Measurements from ENCODE around the gene ERRFI1.
A peak's percentile ranks its signal among the peaks of the same experiment; 100 is the strongest.
"Not testable (repeated sequence)": the region's sequence is repeated elsewhere in the genome, so short reads cannot be mapped to it uniquely, and the experiment has no call there.

Gene ERRFI1

DNA sequence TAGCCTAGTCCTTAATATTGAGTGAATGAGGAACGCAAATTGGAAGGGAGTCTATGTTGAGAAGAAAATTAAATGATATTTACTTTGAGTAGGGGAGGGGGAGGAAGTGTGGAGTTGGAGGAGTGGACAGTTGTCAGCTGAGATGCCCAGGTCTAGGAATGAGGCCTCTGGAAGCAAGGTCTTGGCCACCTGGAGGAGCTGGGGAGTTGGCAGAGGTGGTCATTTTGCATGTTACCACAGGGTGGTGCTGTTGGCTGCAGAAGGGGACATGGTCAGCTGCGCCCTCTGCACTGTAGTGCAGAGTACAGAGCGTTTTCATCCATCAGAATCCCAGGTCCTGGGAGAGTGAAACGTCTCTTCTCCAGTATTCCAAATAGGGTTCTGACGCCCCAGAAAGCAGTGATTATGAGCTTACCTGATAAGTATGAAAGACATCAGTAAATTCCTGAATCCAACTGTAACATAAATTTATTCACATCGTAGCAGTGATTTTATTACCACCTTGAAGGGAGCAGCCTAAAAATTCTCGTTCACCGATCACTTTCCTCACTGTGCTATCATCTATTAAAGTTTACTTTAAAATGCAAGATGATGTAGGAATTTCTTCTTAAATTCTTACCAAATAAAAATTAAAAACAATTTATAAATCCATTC lies 50.8 kb downstream of the ERRFI1 start:
- Histone ChIP-seq H3K36me3 (peaks cover 81 to 99% (median 90%) of the 10 kb centered on the region in 11 experiments), H3K4me3 (no peak overlapping the region), H3K27ac (no peak overlapping the region), H3K9me3 (replicated peaks in 1 of 11) (no peaks in the 10 kb centered on the region), H3K4me2 (no peak overlapping the region), H4K20me1 (peaks cover 20 to 87% (median 52%) of the 10 kb centered on the region in 11 experiments; a peak in 20 of 22 replicates), H3K27me3 (no peaks in the 10 kb centered on the region), H3K4me1 (no peaks in the 10 kb centered on the region), H3K9ac (no peak overlapping the region)
- TF ChIP-seq Cebpa-rat (IDR thresholded peaks at IDR 0.05): no peak

DNA sequence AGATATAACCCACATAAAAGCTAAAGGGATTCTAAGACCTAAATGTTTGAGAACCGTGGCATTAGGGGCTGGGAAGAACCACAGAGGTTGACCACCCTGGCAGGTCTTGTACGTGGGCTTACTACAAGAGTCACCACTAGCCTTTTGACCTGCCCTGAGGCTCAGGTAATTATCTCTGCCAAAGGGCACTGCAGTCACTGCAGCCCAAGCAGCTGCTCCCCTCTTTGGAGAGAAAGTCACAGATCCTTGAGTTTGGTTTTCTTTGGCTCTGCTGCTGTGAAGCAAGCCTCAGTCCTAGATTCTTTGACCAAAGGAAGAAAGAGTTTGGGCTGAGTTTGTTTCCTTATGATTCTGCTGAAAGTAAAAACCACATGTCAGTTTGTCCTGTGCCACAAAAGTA lies 53.0 kb downstream of the ERRFI1 start:
- peaks cover 19 to 84% (median 54%) of the 10 kb centered on the region in 11 experiments; a peak in 19 of 22 replicates for H4K20me1 ChIP-seq
- TF ChIP-seq Cebpa-rat (IDR thresholded peaks at IDR 0.05): no peak
- no peak overlapping the region for H3K4me3 ChIP-seq
- 0 out of 20 replicates have a peak, but pooled peaks cover 0 to 6% (median 0%) of the 10 kb centered on the region in 10 experiments for H3K4me1 ChIP-seq
- no peaks in the 10 kb centered on the region for H3K9me3 ChIP-seq (replicated peaks in 1 of 11)
- H3K4me2 ChIP-seq: no peak overlapping the region
- H3K27ac ChIP-seq: no peak overlapping the region
- H3K27me3 ChIP-seq: no peaks in the 10 kb centered on the region
- H3K36me3 ChIP-seq: peaks cover 81 to 99% (median 90%) of the 10 kb centered on the region in 11 experiments
- no peak overlapping the region for H3K9ac ChIP-seq

DNA sequence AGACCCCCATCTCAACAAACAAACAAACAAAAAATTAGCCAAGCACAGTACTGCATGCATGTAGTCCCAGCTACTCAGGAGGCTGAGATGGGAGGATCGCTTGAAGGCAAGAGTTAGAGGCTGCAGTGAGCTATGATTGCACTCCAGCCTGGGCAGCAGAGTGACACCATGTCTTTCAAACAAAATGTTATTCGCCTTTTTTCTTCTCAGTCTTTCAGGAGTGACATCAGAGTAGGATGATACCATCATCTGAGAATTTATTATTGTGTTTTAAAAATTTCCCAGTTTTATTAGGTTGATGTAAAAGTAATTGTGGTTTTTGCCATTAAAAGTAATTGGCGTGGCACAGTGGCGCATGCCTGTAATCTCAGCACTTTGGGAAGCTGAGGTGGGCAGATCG lies 53.8 kb downstream of the ERRFI1 start:
- Histone ChIP-seq H3K27me3 (no peaks in the 10 kb centered on the region), H3K36me3 (peaks cover 81 to 99% (median 90%) of the 10 kb centered on the region in 11 experiments), H4K20me1 (peaks cover 27 to 84% (median 60%) of the 10 kb centered on the region in 11 experiments; a peak in 21 of 22 replicates), H3K9me3 (replicated peaks in 1 of 11) (no peaks in the 10 kb centered on the region), H3K27ac (no peak overlapping the region), H3K9ac (no peak overlapping the region), H3K4me1 (peaks cover 0 to 12% (median 4%) of the 10 kb centered on the region in 10 experiments; a peak in 9 of 20 replicates), H3K4me2 (no peak overlapping the region), H3K4me3 (no peak overlapping the region)
- no peak for TF ChIP-seq Cebpa-rat (IDR thresholded peaks at IDR 0.05)

DNA sequence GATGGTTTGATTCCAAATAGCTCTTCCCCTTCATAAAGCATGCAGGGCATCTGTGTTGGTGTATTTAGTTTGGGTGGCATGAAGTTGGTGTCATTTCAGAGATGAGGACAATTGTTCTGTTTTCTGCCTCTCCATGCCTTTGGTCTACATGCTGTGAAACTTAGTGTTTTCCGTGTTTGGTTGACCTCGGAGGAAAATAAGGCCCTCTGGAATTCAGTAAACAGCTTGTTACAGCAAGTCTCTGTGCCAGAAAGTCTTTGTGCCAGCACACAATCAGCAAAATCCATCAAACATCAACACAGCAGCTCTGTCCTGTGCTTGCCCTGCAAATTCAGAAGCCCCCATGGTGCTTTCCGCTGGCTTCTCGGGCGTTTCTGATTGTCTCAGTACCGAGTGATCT lies 55.1 kb downstream of the ERRFI1 start:
- Histone ChIP-seq H3K4me1 (peaks cover 0 to 25% (median 14%) of the 10 kb centered on the region in 10 experiments; a peak in 12 of 20 replicates), H3K27me3 (no peaks in the 10 kb centered on the region), H3K9me3 (replicated peaks in 1 of 11) (no peaks in the 10 kb centered on the region), H3K9ac (no peak overlapping the region), H4K20me1 (peaks cover 26 to 81% (median 56%) of the 10 kb centered on the region in 11 experiments; a peak in 21 of 22 replicates), H3K36me3 (peaks cover 81 to 99% (median 90%) of the 10 kb centered on the region in 11 experiments), H3K4me3 (no peak overlapping the region), H3K27ac (no peak overlapping the region), H3K4me2 (no peak overlapping the region)
- TF ChIP-seq Cebpa-rat (IDR thresholded peaks at IDR 0.05): no peak

DNA sequence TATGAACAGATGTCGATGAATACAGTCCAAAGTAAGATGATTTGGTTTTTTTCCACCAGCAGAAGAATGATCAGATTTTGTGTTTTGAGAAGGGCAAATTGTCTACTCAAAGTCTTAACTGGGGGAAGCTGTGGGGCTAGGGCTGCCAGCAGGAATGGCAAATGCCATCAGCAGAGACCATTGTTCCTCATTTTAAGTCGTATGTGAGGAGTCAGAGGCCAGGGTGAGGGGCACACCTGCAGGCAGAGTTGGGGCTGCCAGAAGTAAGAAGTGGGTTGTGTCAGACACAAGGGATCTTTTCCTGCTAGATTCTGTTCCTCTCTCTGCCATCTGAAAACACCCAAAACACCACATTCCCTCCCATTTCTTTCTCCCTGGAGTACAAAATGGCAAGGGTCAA lies 55.9 kb downstream of the ERRFI1 start:
- Histone ChIP-seq H3K36me3 (peaks cover 82 to 99% (median 90%) of the 10 kb centered on the region in 11 experiments), H3K27ac (no peak overlapping the region)

DNA sequence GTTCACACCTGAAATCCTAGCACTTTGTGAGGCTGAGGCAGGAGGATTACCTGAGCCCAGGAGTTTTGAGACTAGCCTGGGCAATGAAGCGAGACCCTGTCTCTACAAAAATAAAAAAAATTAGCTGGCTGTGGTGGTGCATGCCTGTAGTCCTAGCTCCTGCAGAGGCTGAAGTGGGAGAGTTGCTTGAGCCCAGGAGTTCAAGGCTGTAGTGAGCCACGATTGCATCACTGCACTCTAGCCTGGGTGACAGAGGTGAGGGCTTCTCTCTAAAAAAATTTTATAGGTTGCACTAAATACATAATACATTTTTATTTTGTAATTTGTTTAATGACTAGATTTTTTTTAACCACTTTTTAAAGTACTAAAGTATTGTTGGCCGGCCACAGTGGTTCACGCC lies 58.5 kb downstream of the ERRFI1 start:
- H3K9me3 ChIP-seq (replicated peaks in 1 of 11): no peaks in the 10 kb centered on the region
- no peak overlapping the region for H3K27ac ChIP-seq
- H3K4me1 ChIP-seq: peaks cover 9 to 57% (median 38%) of the 10 kb centered on the region in 10 experiments
- H3K27me3 ChIP-seq: no peaks in the 10 kb centered on the region
- no peak overlapping the region for H3K9ac ChIP-seq
- peaks cover 97 to 100% (median 99%) of the 10 kb centered on the region in 11 experiments for H3K36me3 ChIP-seq
- TF ChIP-seq Cebpa-rat (IDR thresholded peaks at IDR 0.05): no peak
- H3K4me3 ChIP-seq: no peak overlapping the region
- H4K20me1 ChIP-seq: peaks cover 15 to 73% (median 61%) of the 10 kb centered on the region in 11 experiments; a peak in 21 of 22 replicates
- peak overlapping the region in 4 of 11 experiments; percentile 9 to 24 (median 16); a peak in 3 of 22 replicates for H3K4me2 ChIP-seq

More for the DNA sequence above, 55.9 kb downstream of the ERRFI1 start:
- H3K9ac ChIP-seq: no peak overlapping the region
- no peaks in the 10 kb centered on the region for H3K27me3 ChIP-seq
- H3K4me3 ChIP-seq: no peak overlapping the region
- peaks cover 19 to 81% (median 56%) of the 10 kb centered on the region in 11 experiments; a peak in 21 of 22 replicates for H4K20me1 ChIP-seq
- no peak overlapping the region for H3K4me2 ChIP-seq
- no peaks in the 10 kb centered on the region for H3K9me3 ChIP-seq (replicated peaks in 1 of 11)
- peaks cover 0 to 31% (median 15%) of the 10 kb centered on the region in 10 experiments; a peak in 12 of 20 replicates for H3K4me1 ChIP-seq
- no peak for TF ChIP-seq Cebpa-rat (IDR thresholded peaks at IDR 0.05)

DNA sequence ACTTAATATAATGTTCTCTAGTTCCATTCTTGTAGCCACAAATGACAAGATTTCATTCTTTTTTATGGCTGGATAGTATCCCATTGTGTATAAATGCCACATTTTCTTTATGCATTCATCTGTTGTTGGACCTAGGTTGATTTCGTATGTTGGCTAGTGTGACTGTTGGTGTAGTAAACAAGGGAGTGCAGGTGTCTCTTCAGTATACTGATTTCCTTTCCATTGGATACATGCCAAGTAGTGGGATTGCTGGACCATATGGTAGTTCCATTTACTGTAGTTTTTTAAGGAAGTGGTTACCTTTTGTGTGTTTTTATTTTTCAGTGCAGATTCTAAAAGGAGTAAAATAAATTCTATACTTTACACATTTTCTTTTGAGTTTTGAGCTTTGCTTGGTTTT lies 58.9 kb downstream of the ERRFI1 start:
- peak overlapping the region in 5 of 11 experiments; percentile 9 to 37 (median 19); a peak in 5 of 22 replicates for H3K4me2 ChIP-seq
- no peak overlapping the region for H3K27ac ChIP-seq

DNA sequence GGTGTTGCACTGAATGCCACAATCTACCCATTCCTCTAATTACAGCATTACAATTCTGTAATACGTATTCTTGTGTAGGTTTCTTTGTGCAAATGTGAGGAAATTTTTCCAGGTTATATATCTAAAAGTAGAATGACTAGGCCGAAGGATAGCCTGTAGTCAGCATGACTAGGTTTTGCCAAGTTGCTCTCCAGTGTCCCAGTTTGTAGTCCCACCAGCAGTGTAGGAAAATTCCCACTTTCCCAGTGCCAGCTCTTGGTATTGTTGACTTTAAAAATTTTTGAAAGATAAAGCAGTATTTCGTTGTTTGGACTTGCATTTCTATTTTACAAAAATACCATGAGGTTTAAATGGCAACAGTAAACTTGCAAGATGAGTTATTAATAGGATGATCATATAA lies 61.6 kb downstream of the ERRFI1 start:
- Histone ChIP-seq H3K27ac (no peak overlapping the region), H3K9ac (peak overlapping the region in 1 of 11 experiments; percentile 13; a peak in 2 of 22 replicates), H3K4me2 (peak overlapping the region in 6 of 11 experiments; percentile 2 to 86 (median 12); a peak in 9 of 22 replicates), H3K4me3 (no peak overlapping the region), H3K36me3 (peaks cover 65 to 68% (median 67%) of the 10 kb centered on the region in 11 experiments), H3K9me3 (replicated peaks in 1 of 11) (no peaks in the 10 kb centered on the region), H4K20me1 (peaks cover 15 to 50% (median 43%) of the 10 kb centered on the region in 11 experiments; a peak in 21 of 22 replicates), H3K27me3 (no peaks in the 10 kb centered on the region), H3K4me1 (peaks cover 24 to 64% (median 50%) of the 10 kb centered on the region in 10 experiments)
- TF ChIP-seq Cebpa-rat (IDR thresholded peaks at IDR 0.05): no peak

More for the DNA sequence above, 58.9 kb downstream of the ERRFI1 start:
- Histone ChIP-seq H3K4me1 (peaks cover 13 to 61% (median 43%) of the 10 kb centered on the region in 10 experiments), H3K36me3 (peaks cover 92 to 96% (median 94%) of the 10 kb centered on the region in 11 experiments), H3K4me3 (no peak overlapping the region), H3K9me3 (replicated peaks in 1 of 11) (no peaks in the 10 kb centered on the region), H4K20me1 (peaks cover 15 to 69% (median 59%) of the 10 kb centered on the region in 11 experiments; a peak in 21 of 22 replicates), H3K27me3 (no peaks in the 10 kb centered on the region), H3K9ac (no peak overlapping the region)
- no peak for TF ChIP-seq Cebpa-rat (IDR thresholded peaks at IDR 0.05)

DNA sequence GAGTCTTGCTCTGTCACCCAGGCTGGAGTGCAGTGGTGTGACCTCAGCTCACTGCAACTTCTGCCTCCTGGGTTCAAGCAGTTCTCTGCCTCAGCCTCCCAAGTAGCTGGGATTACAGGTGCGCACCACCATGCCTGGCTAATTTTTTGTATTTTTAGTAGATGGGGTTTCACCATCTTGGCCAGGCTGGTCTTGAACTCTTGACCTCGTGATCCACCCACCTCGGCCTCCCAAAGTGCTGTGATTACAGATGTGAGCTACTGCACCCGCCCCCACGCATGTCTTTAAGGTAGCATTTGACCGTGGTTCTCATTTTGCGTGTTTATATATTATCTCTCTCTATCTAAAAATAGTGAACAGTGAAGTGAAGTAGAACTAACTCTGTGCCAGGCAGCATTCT lies 62.3 kb downstream of the ERRFI1 start:
- not testable (repeated sequence) for H3K27ac ChIP-seq; H3K4me3 ChIP-seq; H3K9ac ChIP-seq; H3K27me3 ChIP-seq; H3K9me3 ChIP-seq (replicated peaks in 1 of 11)
- peaks cover 15 to 48% (median 38%) of the 10 kb centered on the region in 11 experiments; a peak in 21 of 22 replicates for H4K20me1 ChIP-seq
- peaks cover 59 to 62% (median 61%) of the 10 kb centered on the region in 11 experiments for H3K36me3 ChIP-seq
- H3K4me2 ChIP-seq: peak overlapping the region in 5 of 11 experiments; percentile 66 to 86 (median 81); a peak in 3 of 22 replicates
- H3K4me1 ChIP-seq: peaks cover 24 to 64% (median 50%) of the 10 kb centered on the region in 10 experiments

DNA sequence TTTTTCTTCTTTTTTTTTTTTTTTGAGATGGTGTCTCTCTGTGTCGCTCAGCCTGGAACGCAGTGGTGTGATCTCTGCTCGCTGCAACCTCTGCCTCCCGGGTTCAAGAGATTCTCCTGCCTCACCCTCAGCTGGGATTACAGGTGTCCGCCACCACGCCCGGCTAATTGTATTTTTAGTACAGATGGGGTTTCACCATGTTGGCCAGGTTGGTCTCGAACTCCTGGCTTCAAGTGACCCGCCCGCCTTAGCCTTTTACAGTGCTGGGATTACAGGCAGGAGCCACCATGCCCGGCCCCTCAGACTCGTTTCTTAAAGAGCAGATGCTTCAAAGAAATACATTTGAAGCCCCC lies 62.8 kb downstream of the ERRFI1 start:
- peak overlapping the region in 4 of 11 experiments; percentile 5 to 93 (median 86); a peak in 1 of 22 replicates for H3K9ac ChIP-seq
- not testable (repeated sequence) for H3K27ac ChIP-seq; H3K27me3 ChIP-seq; H3K9me3 ChIP-seq (replicated peaks in 1 of 11)
- peak overlapping the region; percentile 66 to 93 (median 81); a peak in 21 of 22 replicates for H3K4me2 ChIP-seq
- peaks cover 12 to 43% (median 33%) of the 10 kb centered on the region in 11 experiments; a peak in 21 of 22 replicates for H4K20me1 ChIP-seq
- peaks cover 54 to 57% (median 56%) of the 10 kb centered on the region in 11 experiments for H3K36me3 ChIP-seq
- peak overlapping the region in 1 of 10 experiments; percentile 93; a peak in 2 of 20 replicates for H3K4me3 ChIP-seq
- H3K4me1 ChIP-seq: peaks cover 24 to 64% (median 50%) of the 10 kb centered on the region in 10 experiments
